Calu3 (cell line): ENCODE results near the gene FRMD3. TPM values are rescaled to one million over a fixed set of nuclear protein-coding genes. Genes with fewer than 3 reads are reported as not detected.

Experiments used
- BruUV-seq: library from RNA; stranded (reverse); fragments of 400-500 nt; replicated peaks from 2 replicates; lab custom pipeline; 2021; lab: Mats Ljungman, UMichigan
- CTCF ChIA-PET: fragments of 300-600 bp; sonication (Branson Sonifier 250); formaldehyde crosslinking; loops from one replicate; lab custom pipeline; 2022; ENCODE audit warnings: antibody characterized with exemption; lab: Charles Lee
- DNase-seq: peaks from one replicate; pipeline ENCODE4 v3.0.0; 2022
- H3K27ac Mint-ChIP-seq: one replicate; pipeline ENCODE4 v1.8.0; 2022; ENCODE audit warnings: mixed read lengths; ENCODE audit not compliant: unreplicated experiment
- H3K27me3 Mint-ChIP-seq: one replicate; pipeline ENCODE4 v1.8.0; 2022; ENCODE audit warnings: mixed read lengths; ENCODE audit not compliant: unreplicated experiment
- H3K36me3 Mint-ChIP-seq: one replicate; pipeline ENCODE4 v1.8.0; 2022; ENCODE audit warnings: mild to moderate bottlenecking, moderate library complexity, mixed read lengths; ENCODE audit not compliant: insufficient read depth, unreplicated experiment
- H3K4me1 Mint-ChIP-seq: one replicate; pipeline ENCODE4 v1.8.0; 2022; ENCODE audit warnings: mild to moderate bottlenecking, low read depth, mixed read lengths; ENCODE audit not compliant: unreplicated experiment
- H3K4me3 Mint-ChIP-seq: one replicate; pipeline ENCODE4 v1.8.0; 2022; ENCODE audit warnings: mild to moderate bottlenecking, low read depth, moderate library complexity, mixed read lengths; ENCODE audit not compliant: unreplicated experiment
- H3K9me3 Mint-ChIP-seq: one replicate; pipeline ENCODE4 v1.8.0; 2022; ENCODE audit warnings: low read depth, mixed read lengths; ENCODE audit not compliant: unreplicated experiment
- intact Hi-C: fragments of 100-400 bp; cut with micrococcal nuclease; formaldehyde crosslinking; loops from one replicate; pipeline ENCODE4 v1.10.0; 2022; ENCODE audit not compliant: unreplicated experiment
- total RNA-seq: library from RNA; stranded (reverse); gene quantifications from 2 replicates; pipeline ENCODE4 v1.2.3, GENCODE V29; 2022
- TF ChIP-seq, protein P1 (sequence below): fragments of 200-600 bp; IDR thresholded peaks from one replicate; pipeline ENCODE4 v1.8.0; 2022; ENCODE audit warnings: antibody characterized with exemption; ENCODE audit not compliant: unreplicated experiment

FRMD3 gene
- total RNA-seq, 1 experiment from 2014 or later = 0.38 TPM

DNA sequence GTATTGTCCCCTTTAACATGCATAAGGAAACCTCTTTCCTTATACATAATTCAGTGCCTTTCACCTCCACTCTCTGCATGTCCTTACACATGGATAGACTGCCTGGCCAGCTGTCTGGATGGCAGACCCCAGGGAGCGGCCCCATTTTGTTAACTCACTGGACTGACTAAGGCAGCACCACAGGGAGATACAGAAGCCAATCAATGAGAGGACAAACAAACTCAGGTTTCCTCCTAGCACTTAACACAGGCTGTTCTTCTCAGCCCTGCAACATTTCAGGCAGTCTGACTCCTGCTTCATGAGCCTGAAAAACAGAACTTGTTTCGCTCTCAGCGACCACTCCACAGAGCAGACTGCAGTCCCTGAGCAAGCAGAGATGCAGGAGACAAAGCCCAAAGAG, 339.8 kb downstream of the FRMD3 start:
- no TSS peak for BruUV-seq
- CTCF ChIA-PET = no interaction called here
- no peak for DNase-seq
- Mint-ChIP-seq H3K4me3 (no peak overlapping the region), H3K4me1 (no peaks in the 10 kb centered on the region), H3K36me3 (no peaks in the 10 kb centered on the region), H3K27ac (no peak overlapping the region), H3K27me3 (no peaks in the 10 kb centered on the region), H3K9me3 (no peaks in the 10 kb centered on the region)
- TF ChIP-seq, protein P1, sequence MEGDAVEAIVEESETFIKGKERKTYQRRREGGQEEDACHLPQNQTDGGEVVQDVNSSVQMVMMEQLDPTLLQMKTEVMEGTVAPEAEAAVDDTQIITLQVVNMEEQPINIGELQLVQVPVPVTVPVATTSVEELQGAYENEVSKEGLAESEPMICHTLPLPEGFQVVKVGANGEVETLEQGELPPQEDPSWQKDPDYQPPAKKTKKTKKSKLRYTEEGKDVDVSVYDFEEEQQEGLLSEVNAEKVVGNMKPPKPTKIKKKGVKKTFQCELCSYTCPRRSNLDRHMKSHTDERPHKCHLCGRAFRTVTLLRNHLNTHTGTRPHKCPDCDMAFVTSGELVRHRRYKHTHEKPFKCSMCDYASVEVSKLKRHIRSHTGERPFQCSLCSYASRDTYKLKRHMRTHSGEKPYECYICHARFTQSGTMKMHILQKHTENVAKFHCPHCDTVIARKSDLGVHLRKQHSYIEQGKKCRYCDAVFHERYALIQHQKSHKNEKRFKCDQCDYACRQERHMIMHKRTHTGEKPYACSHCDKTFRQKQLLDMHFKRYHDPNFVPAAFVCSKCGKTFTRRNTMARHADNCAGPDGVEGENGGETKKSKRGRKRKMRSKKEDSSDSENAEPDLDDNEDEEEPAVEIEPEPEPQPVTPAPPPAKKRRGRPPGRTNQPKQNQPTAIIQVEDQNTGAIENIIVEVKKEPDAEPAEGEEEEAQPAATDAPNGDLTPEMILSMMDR = no peak
- intact Hi-C loops = no loop called here

DNA sequence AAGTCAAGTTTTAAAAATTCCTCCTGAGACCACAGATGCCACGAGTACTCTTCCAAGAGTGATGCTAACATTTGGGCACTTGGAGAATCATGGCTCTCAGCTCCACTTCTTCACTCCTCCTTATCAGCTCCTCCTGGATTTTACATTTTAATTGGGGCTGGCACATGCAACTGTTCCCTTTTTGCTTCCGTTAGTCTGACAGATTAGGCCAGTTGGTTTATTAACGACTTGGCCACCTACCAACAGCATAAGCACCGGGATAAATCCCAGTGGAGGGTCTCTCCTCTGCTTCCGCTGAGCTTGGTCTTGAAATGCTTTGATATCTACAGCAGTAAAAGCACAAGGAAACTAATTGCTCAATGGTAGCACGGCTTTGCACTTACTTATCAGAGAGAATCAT, 340.6 kb downstream of the FRMD3 start:
- Mint-ChIP-seq H3K27ac (no peak overlapping the region), H3K4me1 (no peaks in the 10 kb centered on the region), H3K4me3 (no peak overlapping the region), H3K9me3 (no peaks in the 10 kb centered on the region), H3K27me3 (no peaks in the 10 kb centered on the region), H3K36me3 (no peaks in the 10 kb centered on the region)
- CTCF ChIA-PET = no interaction called here
- TF ChIP-seq, protein P1 = no peak
- intact Hi-C loops = no loop called here
- no peak for DNase-seq
- no TSS peak for BruUV-seq

DNA sequence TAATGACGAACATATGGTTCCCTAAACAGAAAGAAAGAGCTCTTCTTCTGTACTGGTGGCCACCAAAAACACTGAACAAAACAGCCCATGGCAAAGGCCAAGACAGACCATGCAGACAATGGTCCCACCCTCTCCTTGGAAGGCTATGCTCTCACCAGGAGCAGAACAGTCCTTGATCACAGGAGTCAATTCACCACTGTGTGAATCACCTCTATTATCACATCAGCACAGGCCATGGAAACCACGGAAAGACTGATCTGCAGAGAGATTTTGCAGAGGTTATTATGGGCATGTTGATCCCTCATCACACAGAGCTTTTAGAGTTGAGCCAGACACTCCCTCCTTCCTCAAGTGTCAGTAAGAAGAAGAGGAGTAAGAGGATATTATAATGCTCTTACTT, 341.3 kb downstream of the FRMD3 start:
- Mint-ChIP-seq H3K4me1 (no peaks in the 10 kb centered on the region), H3K27me3 (no peaks in the 10 kb centered on the region), H3K27ac (no peak overlapping the region), H3K36me3 (no peaks in the 10 kb centered on the region), H3K4me3 (no peak overlapping the region), H3K9me3 (no peaks in the 10 kb centered on the region)
- TF ChIP-seq, protein P1 = no peak
- DNase-seq = no peak
- intact Hi-C loops = no loop called here
- no TSS peak for BruUV-seq
- CTCF ChIA-PET = no interaction called here

Other genes with a start within 250 kb of the FRMD3 start
- 3.7 and 4.2 TPM in 2 replicates for gene IDNK, start 84.7 kb upstream of the FRMD3 start, total RNA-seq
- gene UBQLN1, start 169.6 kb upstream of the FRMD3 start, total RNA-seq = 108 and 121 TPM in 2 replicates